NCI-H146 treated with DMSO at 0.1 percent for 48 hours (cell line): Measurements from ENCODE around the gene CLBA1.
"Not testable (repeated sequence)": the region's sequence is repeated elsewhere in the genome, so short reads cannot be mapped to it uniquely, and the experiment has no call there.

Experiments
- DNase-seq: peaks from one replicate; lab custom pipeline; 2025; ENCODE audit not compliant: unreplicated experiment; lab: John Stamatoyannopoulos, UW

The CLBA1 gene

DNA sequence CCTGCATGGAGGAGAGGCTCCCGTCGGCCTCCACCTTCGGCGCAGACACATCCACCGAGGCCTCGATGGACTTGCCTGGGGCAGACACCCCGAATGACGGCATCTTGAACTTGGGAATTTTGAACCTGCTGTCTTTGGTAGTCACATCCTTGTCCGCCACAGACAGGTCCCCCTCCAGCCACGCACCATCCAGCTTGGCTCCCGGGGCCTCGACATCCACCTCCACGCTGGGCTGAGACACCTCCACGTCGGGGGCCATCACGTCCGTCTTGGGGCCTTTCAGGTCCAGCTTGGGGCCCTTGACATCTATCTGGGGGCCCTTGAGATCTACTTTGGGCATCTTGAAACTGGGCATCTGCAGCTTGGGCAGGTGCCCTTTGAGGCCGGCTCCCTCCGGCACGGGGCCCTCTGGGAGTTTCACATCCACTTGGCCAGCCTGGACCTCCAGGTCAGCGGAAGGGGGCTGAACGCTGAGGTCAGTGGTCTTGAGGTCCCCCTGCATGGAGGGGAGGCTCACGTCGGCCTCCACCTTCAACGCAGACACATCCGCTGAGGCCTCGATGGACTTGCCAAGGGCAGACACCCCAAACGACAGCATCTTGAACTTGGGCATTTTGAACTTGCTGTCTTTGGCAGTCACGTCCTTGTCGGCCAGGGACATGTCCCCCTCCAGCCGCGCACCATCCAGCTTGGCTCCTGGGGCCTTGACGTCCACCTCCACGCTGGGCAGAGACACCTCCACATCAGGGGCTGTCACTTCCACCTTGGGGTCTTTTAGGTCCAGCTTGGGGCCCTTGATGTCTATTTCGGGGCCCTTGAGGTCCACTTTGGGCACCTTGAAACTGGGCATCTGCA lies 37.5 kb upstream of the CLBA1 start:
- DNase-seq = not testable (repeated sequence)

DNA sequence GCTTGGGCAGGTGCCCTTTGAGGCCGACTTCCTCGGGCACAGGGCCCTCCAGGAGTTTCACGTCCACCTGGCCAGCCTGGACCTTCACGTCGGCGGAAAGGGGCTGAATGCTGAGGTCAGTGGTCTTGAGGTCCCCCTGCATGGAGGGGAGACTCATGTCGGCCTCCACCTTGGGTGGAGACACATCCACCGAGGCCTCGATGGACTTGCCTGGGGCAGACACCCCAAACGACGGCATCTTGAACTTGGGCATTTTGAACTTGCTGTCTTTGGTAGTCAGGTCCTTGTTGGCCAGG lies 36.9 kb upstream of the CLBA1 start:
- no peak for DNase-seq

GRCh38 chr14:104949406-104949955 lies 36.1 kb upstream of the CLBA1 start:
- not testable (repeated sequence) for DNase-seq

- DNase-seq = no peak
Measured at GRCh38 chr14:104950021-104950420, 35.6 kb upstream of the CLBA1 start.

DNA sequence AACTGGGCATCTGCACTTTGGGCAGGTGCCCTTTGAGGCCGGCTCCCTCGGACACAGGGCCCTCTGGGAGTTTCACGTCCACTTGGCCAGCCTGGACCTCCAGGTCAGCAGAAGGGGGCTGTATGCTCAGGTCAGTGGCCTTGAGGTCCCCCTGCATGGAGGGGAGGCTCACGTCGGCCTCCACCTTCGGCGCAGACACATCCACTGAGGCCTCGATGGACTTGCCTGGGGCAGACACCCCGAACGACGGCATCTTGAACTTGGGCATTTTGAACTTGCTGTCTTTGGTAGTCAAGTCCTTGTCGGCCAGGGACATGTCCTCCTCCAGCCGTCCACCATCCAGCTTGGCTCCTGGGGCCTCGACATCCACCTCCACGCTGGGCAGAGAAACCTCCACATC lies 34.9 kb upstream of the CLBA1 start:
- not testable (repeated sequence) for DNase-seq

DNA sequence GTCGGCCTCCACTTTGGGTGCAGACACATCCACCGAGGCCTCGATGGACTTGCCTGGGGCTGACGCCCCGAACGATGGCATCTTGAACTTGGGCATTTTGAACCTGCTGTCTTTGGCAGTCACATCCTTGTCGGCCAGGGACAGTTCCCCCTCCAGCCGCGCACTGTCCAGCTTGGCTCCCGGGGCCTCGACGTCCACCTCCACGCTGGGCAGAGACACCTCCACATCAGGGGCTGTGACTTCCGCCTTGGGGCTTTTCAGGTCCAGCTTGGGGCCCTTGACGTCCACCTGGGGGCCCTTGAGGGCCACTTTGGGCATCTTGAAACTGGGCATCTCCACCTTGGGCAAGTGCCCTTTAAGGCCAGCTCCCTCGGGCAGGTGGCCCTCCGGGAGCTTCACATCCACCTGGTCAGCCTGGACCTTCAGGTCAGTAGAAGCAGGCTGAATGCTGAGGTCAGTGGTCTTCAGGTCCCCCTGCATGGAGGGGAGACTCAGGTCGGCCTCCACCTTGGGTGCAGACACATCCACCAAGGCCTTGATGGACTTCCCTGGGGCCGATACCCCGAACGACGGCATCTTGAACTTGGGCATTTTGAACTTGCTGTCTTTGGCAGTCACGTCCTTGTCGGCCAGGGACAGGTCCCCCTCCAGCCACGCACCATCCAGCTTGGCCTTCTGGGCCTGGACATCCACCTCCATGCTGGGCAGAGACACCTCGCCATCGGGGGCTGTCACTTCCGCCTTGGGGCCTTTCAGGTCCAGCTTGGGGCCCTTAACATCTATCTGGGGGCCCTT lies 33.5 kb upstream of the CLBA1 start:
- DNase-seq = not testable (repeated sequence)

- DNase-seq = no peak
Measured at GRCh38 chr14:104953097-104953496, 32.5 kb upstream of the CLBA1 start.

DNA sequence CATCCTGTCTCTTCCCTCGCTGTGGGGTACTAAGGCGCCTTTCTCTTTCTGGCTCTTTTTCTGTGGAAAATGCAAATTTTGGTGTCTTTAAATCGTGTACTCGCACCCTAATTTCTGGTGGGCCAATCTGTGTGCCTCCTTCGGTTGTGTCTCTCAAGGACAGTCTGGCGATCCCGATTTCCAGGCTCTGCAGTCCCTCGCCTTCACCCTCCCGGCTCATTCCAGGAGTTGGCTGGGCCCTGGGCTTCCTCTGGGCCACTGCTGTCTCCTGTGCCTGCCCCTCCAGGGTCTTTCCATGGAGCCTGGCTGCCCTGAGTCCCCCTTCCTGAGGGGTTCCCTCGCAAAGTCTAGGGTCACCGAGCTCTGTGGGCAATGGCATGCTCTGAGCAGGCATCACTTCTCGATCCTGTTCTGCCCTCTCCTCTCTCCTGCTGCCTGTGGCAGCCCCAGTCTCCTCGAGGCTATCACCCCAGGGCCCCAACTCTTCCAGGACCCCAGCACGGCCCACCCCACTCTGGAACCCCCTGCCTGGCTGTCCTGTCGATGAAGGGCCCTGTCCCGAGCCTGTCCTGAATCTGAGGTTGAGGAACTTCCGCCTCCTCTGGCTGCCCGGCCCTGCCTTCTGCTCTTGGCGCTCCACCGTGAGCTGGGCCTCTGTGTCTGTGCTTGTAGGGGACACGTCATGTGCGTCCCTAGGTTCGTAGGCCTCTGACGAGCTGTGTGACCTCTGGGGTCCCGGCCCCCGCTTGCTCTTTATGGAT lies 31.5 kb upstream of the CLBA1 start:
- no peak for DNase-seq

DNA sequence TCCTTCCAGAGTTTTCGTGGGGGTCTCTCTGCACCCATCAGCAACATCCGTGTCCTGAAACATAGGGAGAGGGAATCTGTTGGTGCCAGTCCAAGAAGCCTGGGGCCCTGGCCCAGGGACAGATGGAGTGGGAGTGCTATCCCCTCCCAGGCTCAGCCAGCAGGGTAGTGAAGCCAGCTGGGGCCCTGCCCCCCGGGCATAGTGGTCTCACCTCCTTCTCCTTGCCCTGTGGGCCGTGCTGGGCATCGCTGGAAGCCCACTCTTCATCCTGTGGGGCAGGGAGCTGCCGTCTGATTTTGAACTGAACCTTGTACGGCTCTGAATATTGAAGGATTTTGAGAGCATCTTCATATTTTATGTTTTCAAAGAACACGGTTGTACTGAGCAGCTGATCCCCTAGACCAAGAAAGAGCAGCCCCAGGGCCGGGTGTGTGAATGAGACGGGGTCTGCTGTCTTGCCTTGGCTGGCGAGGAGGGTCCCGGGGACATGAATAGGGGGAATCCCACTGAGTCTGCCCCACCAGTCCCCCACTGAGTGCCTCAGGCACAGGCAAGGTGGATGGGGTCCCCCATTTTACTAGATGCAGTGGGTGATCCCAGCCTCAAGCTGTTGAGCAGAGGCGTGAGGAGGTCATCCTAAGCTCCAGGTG lies 30.7 kb upstream of the CLBA1 start:
- DNase-seq = no peak

- no peak for DNase-seq
Measured at GRCh38 chr14:104955396-104955770, 30.2 kb upstream of the CLBA1 start.

DNA sequence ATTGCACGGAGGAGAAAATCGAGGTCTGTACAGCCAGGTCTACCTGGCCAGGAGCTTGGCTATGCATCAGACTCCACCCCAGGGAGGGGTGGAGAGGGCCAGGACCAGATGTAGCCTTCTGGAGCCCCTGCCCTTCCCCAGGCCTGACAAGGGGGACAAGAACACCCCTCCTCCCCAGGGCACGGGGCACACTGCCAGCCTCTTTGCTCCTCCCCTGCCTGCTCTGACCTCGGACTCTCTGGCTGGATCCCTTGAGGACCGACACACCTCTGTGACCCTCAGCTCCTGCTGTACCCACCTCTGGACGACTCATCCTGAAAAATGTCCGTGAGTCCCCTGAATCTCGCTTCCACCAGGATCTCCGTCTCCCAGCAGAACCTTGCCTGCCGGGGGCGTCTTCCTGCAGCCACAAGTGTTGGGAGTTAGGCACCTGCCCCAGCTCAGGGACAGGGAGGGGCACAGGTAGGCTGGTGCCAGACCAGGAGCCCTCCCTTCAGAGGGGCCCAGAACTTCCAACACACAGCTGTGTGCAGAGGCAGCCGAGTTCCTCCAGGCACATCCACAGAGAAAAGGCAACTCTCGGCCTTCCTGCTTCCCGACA lies 29.2 kb upstream of the CLBA1 start:
- DNase-seq = no peak

- no peak for DNase-seq
Measured at GRCh38 chr14:104957146-104958113, 28.2 kb upstream of the CLBA1 start.

DNA sequence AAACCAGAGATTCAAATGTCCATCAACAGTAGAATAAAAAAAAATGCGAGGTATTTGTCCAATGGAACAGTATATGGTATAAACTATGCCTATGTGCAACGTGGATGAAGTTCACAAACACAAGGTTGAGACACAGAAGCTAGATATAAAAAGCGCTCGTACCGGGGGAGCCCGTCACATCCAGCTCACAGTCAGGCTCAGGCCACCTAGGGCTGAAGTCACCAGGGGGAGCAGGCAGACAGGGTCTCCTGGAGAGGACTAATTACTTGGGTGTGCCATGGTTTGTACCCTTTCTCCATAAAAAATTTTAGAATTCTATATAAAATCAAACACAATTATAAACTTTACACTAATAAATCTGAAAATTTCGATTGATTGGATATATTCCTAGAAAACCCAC lies 21.0 kb upstream of the CLBA1 start:
- DNase-seq = no peak

GRCh38 chr14:104965561-104966231 lies 19.9 kb upstream of the CLBA1 start:
- no peak for DNase-seq

DNA sequence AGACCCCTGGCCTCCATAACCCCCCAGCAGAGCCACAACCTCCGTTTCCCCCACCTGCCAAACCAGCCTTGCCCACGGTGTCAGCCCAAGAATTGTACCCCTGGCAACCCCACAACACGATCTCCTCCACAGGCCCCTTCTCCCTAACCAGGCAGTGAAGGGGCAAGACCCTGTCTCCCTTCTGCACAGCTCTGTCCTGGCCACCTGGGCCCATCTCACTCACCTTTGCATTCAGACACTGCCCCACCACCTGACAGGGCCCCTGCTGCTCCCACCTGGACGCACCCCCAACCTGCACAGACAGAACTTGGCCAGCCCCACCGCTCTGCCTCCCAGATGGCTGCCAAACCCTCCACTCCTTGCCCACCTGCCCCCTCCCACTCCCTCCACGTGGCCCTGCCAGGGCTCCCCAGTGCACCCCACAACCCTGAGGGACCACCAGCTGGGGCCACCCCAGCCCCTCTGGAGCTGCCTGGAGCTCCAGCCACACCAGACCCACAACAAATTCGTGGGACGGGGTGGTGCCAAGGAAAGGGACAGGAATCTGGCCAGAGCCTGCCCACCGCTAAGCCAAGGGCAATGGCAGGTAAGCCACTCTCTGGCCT lies 19.2 kb upstream of the CLBA1 start:
- DNase-seq = no peak

- no peak for DNase-seq
Measured at GRCh38 chr14:104966981-104967385, 18.6 kb upstream of the CLBA1 start.

DNA sequence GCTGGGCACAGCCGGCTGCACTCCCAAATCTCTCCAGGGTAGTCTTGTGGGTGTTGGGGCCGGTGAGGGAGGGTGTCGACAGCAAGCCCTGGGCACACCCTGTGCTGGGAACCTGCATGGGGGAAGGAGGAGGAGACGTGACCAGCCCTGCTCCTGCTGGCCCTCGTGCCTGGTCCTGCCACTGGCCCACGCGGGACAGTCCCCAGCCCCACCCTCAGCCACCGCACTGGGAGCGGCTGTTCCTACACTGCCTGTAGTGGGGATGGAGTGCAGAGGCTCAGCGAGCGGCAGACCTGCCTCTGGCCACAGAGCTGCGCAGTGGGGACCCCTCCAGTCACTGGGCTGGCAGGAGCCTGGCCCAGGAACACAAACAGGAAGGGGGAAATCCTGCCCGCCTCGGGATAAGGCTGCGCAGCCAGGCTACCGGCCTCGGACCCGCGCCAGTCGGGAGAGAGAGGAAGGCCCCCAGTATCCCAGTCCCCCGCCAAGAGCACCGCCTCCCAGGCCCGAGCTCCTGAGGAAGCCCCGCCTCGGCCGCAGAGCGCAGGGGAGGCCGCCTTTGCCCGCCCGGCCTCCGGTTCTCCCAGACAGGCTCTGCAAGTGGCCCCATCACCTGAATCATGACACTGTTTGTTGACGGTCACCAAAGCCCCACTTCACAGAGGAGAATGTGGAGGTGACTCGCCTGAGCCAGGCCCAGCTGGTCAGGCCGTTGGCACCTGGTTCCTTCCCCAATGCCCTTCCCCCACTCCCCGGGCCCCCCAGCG lies 18.0 kb upstream of the CLBA1 start:
- no peak for DNase-seq

DNA sequence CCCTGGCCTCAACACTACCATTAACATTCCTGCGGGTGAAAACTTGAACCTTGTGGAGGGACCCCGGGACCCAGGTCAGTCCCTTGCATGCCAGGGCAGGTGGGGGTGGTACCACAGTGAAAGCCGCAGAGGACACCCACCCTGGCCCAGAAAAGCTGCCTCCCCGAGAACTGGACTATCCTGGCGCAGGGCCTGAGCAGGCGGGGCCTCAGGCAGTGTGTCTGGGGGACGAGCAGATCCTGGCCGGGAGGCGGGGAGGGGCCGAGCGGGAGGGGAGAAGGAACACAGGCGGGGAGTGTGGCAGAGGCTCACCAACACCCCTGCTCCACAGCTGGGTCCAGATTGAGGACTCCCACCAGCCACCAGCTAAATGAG lies 17.4 kb upstream of the CLBA1 start:
- DNase-seq = no peak
